Lower leg skin (tissue), 3 donors: ENCODE results near the gene PSEN2.

Experiments
- POLR2A ChIP-seq, 2 donors: fragments of 450-650 bp; IDR thresholded peaks; one replicate each; pipeline ENCODE4 v1.6.1; 2016 to 2017; ENCODE audit warnings: antibody characterized with exemption in 2 of 2, mild to moderate bottlenecking in 1 of 2, moderate library complexity in 1 of 2
- TF ChIP-seq, protein P1 (sequence below), 3 donors: fragments of 450-650 bp; IDR thresholded peaks; one replicate each; pipeline ENCODE4 v1.5.1; 2016; ENCODE audit warnings: antibody characterized with exemption in 3 of 3, mild to moderate bottlenecking in 3 of 3, moderate library complexity in 2 of 3

DNA sequence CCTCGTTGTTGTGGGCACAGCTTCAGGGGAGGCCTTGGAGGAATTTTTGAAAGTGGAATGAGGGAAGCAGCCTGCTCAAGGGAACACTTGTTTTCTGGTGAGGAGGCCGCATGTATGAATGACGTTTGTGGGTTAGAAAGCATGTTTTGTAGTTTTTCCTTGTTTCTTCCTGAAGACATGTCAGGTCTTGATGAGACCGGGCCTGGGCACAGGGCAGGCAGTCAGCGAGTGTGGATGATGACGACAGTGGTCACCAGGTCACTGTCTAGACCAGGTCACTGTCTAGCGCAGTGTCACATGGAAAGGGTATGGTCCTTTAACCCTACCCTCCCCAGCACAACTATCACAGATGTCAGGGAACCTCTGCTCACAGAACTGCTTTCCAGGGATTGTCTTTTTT is 7.3 kb downstream of the PSEN2 start:
- no peak for TF ChIP-seq POLR2A (IDR thresholded peaks at IDR 0.05)
- TF ChIP-seq, protein P1, sequence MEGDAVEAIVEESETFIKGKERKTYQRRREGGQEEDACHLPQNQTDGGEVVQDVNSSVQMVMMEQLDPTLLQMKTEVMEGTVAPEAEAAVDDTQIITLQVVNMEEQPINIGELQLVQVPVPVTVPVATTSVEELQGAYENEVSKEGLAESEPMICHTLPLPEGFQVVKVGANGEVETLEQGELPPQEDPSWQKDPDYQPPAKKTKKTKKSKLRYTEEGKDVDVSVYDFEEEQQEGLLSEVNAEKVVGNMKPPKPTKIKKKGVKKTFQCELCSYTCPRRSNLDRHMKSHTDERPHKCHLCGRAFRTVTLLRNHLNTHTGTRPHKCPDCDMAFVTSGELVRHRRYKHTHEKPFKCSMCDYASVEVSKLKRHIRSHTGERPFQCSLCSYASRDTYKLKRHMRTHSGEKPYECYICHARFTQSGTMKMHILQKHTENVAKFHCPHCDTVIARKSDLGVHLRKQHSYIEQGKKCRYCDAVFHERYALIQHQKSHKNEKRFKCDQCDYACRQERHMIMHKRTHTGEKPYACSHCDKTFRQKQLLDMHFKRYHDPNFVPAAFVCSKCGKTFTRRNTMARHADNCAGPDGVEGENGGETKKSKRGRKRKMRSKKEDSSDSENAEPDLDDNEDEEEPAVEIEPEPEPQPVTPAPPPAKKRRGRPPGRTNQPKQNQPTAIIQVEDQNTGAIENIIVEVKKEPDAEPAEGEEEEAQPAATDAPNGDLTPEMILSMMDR (IDR thresholded peaks at IDR 0.05), result no peak
